Thoracic aorta endothelial cell (primary cell): ENCODE results near the gene CCL13. TPM values are rescaled to one million over a fixed set of nuclear protein-coding genes. Genes with fewer than 3 reads are reported as not detected.

ENCODE experiments used
- total RNA-seq: library from RNA; depleted of rRNA; stranded (reverse); fragments of >200 nt; gene quantifications from 2 replicates; pipeline ENCODE4 v1.2.3, GENCODE V29; 2012

The CCL13 gene
- not detected in 2 replicates for total RNA-seq

DNA sequence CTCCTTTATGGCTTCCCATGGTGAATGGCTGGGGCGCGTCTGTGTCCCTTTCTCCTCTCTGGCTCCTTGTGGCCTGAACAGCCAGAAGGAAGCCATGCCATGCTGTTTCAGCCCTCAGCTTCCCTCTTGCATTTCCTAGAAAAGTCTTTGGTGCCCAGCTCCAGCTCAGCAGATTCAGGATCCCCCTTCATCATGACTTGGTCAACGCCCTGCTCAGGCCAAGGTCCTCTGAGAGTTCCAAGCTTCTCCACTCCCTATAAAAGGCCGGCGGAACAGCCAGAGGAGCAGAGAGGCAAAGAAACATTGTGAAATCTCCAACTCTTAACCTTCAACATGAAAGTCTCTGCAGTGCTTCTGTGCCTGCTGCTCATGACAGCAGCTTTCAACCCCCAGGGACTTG, at the start of gene CCL13:
Gene CCL13 (plus strand): TSS at position 287 of the 400 bp plus-strand sequence. CDS start 47 bp downstream, at position 334.

DNA sequence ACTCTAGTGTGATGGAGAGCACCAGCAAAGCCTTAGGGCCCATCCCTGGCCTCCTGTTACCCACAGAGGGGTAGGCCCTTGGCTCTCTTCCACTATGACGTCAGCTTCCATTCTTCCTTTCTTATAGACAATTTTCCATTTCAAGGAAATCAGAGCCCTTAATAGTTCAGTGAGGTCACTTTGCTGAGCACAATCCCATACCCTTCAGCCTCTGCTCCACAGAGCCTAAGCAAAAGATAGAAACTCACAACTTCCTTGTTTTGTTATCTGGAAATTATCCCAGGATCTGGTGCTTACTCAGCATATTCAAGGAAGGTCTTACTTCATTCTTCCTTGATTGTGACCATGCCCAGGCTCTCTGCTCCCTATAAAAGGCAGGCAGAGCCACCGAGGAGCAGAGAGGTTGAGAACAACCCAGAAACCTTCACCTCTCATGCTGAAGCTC, 37.2 kb upstream of the CCL13 start, which contains the start of gene CCL8:
Gene CCL8 (plus strand): TSS at position 397 of the 445 bp plus-strand sequence. CDS start 67 bp downstream, outside the sequence.

DNA sequence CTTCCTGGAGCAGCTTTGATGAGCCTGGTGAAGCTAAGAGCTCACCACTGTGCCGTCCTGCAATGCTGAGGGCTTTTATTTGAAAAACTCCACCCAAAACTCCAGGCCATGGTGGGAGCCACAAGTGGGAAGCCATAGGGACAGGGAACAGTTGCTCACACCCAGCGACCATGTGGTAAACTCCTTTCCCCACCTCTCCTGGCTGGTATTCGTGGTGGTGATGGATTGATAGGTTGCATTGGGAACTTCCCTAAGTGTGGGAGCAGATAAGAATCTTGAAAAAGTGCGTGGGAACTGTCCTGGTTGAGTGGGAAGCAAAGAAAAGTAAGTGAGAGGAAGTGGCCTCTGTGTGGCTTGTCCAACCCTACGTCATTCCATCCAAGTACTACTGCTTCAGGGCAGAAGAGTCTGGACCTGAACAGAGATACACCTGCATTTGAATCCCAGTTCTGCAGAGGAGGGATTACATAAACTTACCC, 6.9 kb downstream of the CCL13 start, which contains the start of gene CCL1:
Gene CCL1 (minus strand): TSS at position 51 of the 479 bp plus-strand sequence. CDS start 72 bp downstream, outside the sequence.

Other genes with a start within 250 kb of the CCL13 start
- 95.8 and 128 TPM in 2 replicates for gene CCL2, start 101.2 kb upstream of the CCL13 start, total RNA-seq
- 0.29 and 0.53 TPM in 2 replicates for gene CCL7, start 86.3 kb upstream of the CCL13 start, total RNA-seq
- gene CCL11, start 70.7 kb upstream of the CCL13 start, total RNA-seq: not detected in 2 replicates
- gene CCL8, start 37.0 kb upstream of the CCL13 start, total RNA-seq: not detected in 2 replicates
- gene CCL1, start 6.8 kb downstream of the CCL13 start, total RNA-seq: not detected in 2 replicates
- not detected in 2 replicates for gene TMEM132E, start 223.1 kb downstream of the CCL13 start, total RNA-seq